Right kidney (tissue), 1 donor: Measurements from ENCODE around the gene KLHDC7B.

Experiments
- DNase-seq: peaks from one replicate; pipeline ENCODE4 v3.0.0-alpha.2; 2016

KLHDC7B gene

GRCh38 chr22:50573491-50574382 is 28.0 kb downstream of the KLHDC7B start:
- no peak for DNase-seq

DNA sequence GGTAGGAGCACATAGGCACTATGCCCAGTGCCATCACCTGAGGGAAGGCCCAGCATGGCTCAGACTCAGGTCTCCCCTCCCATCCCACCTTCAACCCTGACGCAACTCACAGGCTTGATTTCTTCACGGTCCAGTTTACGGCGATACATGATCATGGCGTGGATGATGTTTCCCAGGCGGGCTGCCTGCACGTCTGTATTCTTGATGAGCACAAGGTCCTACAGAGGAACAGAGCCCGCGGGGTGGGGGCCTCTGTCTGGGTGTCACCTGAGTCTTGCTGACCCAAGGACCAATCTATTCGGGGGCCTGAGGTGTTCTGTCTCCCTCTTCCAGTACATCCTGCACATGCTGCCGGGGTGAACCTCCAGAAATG is 28.7 kb downstream of the KLHDC7B start:
- DNase-seq = no peak

GRCh38 chr22:50575426-50575941 is 29.8 kb downstream of the KLHDC7B start:
- no peak for DNase-seq

- no peak for DNase-seq
Observed at GRCh38 chr22:50576070-50576469, 30.4 kb downstream of the KLHDC7B start.

- DNase-seq = no peak
Observed at GRCh38 chr22:50576806-50577696, 31.4 kb downstream of the KLHDC7B start.

DNA sequence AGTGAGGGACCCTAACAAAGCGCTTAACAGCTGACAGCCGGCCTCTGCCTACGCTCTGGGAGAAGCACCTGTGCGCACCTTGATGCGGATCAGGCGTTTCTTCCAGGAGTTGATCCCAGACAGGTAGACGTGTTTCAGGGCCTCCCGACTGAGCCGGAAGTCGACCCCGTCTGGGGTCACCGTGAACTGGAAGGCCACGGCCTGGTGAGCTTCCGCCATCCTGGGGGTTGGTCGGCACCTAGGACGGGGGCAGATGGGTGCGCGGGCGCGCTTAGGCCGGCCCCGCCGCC is 31.9 kb downstream of the KLHDC7B start:
- DNase-seq = no peak

DNA sequence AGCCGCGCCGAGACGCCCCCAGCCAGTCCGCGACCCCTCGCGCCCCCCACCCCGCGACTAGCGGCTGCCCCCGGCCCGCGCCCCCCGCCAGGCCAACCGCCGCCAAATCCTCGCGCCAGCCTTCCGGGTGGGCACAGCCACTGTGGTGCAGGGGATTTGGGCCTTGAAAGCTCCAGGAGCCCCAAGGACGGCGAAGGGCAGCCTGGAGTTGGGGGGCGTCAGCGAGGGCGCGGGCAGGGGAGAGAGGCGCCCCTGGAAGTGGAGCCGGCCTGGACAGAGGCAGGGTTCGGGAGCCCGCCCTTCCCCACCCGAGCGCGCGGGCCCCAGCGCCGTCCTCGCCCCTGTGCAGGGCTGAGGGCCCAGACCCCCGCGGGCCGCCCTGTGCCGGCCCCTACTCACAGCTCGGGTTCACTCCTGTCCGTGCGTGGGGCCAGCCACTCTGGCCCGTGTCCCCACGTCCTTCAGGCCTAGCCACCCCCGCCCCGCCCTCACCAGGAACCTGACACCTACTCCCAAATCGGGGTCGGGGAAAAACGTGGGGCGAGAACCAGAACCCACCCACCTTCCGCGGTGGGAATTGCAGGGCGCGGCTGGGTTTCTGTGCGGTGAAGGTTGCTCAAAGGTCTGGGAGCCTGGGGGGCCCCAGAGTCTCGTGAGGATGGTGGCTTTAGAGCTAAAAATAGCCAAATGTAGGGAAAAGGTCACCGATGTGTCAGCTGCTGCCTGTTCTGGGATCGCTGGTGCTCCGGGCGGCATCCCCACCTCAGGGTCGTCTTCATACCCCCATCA is 32.5 kb downstream of the KLHDC7B start, which contains the start of gene CPT1B:
Gene CPT1B (minus strand): TSS at position 441 of the 789 bp plus-strand sequence. CDS start 512 bp downstream, outside the sequence.
- DNase-seq = no peak

GRCh38 chr22:50578776-50579310 is 33.1 kb downstream of the KLHDC7B start:
- DNase-seq = no peak

DNA sequence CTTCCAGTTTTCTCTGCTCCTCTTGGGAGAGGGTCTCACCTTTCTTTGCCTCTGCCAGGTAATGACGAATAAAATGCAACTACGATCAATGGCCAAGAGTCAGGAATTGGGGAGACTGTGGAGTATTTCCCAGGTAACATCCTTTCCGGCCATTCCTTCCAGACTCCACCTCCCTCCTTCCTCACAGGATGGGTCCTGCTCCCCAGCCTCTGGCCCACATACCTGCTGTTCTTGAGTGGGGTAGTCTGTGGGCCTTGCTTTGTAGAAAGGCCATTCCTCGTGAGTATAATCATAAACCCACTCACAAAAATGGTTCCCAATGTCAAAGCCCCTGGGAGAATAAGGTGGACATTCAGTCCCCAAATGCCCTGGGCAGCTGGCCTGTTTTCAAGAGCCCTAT is 34.1 kb downstream of the KLHDC7B start:
- DNase-seq = no peak

- DNase-seq = no peak
Observed at GRCh38 chr22:50581031-50581949, 35.6 kb downstream of the KLHDC7B start.

DNA sequence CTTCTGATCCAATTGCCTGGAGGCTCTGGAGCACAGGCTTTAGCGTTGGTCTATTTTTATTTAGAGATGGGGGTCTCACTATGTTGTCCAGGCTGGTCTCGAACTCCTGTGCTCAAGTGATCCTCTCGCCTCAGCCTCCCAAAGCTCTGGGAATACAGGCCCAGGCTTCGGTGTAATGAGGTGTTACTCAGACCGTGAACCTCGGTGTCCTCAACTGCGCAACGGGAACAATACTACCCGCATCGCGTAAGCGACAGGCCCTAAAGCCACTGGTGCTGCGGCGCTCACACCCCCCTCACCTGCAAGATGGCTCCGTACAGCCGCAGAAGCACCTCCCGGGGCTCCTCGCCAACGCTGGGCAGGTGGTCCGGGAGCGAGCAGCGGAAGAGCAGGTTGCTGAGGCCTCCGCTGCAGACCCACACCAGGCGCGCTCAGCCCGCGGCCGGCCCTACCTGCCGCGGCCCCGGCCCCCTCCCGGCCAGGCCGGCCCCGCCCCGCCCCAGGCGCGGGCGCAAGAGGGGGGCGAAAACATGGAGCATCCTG is 36.3 kb downstream of the KLHDC7B start:
- DNase-seq = no peak

- DNase-seq = peak; percentile 99
Observed at GRCh38 chr22:50582493-50583293, 37.0 kb downstream of the KLHDC7B start, which contains the start of gene CHKB. CHKB (minus strand) TSS chr22:50582849; CDS start chr22:50582781, 68 bp downstream.

- DNase-seq = peak; percentile 95
Observed at GRCh38 chr22:50583294-50583861, 37.7 kb downstream of the KLHDC7B start.

GRCh38 chr22:50584106-50585096 is 38.7 kb downstream of the KLHDC7B start:
- DNase-seq = no peak

DNA sequence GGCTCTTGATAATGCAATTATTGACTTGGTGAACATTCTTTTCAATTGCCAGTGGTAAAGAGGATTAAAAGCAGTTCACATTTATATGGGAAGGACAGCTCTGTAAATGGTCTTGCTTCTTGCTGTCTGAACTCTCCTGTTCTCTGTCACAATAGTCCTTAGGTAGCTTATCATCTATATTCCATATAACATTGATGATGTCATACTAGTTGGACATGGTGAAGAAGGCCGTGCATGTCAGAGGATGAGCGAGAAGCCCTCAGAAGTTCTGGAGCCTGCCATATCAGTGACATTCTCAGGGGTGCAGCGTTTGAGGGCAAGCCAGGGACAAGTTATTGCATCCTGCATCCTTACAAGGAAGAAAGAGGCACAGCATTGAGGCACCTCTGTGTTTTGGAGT is 39.5 kb downstream of the KLHDC7B start:
- no peak for DNase-seq

- DNase-seq = no peak
Observed at GRCh38 chr22:50585781-50586180, 40.1 kb downstream of the KLHDC7B start.

- no peak for DNase-seq
Observed at GRCh38 chr22:50586416-50586815, 40.7 kb downstream of the KLHDC7B start.

- no peak for DNase-seq
Observed at GRCh38 chr22:50587407-50587806, 41.7 kb downstream of the KLHDC7B start.
